Rectal smooth muscle tissue (tissue), 1 donor: ENCODE data around the gene PKP4.
"Not testable (repeated sequence)": the region's sequence is repeated elsewhere in the genome, so short reads cannot be mapped to it uniquely, and the experiment has no call there.

Source experiments
- H3K27ac ChIP-seq: one replicate; pipeline ENCODE4 v1.7.0; 2013; ENCODE audit warnings: low read depth, low read length, inconsistent platforms
- H3K27me3 ChIP-seq: one replicate; pipeline ENCODE4 v1.7.0; 2013; ENCODE audit warnings: low read length; ENCODE audit not compliant: control insufficient read depth, insufficient read depth
- H3K36me3 ChIP-seq: one replicate; pipeline ENCODE4 v1.7.0; 2013; ENCODE audit warnings: low read length; ENCODE audit not compliant: control insufficient read depth, insufficient read depth
- H3K4me1 ChIP-seq: one replicate; pipeline ENCODE4 v1.7.0; 2013; ENCODE audit warnings: low read length; ENCODE audit not compliant: control insufficient read depth, insufficient read depth
- H3K4me3 ChIP-seq: one replicate; pipeline ENCODE4 v1.7.0; 2013; ENCODE audit warnings: low read length
- H3K9ac ChIP-seq: one replicate; pipeline ENCODE4 v1.7.0; 2013; ENCODE audit warnings: low read length

PKP4 gene, protein sequence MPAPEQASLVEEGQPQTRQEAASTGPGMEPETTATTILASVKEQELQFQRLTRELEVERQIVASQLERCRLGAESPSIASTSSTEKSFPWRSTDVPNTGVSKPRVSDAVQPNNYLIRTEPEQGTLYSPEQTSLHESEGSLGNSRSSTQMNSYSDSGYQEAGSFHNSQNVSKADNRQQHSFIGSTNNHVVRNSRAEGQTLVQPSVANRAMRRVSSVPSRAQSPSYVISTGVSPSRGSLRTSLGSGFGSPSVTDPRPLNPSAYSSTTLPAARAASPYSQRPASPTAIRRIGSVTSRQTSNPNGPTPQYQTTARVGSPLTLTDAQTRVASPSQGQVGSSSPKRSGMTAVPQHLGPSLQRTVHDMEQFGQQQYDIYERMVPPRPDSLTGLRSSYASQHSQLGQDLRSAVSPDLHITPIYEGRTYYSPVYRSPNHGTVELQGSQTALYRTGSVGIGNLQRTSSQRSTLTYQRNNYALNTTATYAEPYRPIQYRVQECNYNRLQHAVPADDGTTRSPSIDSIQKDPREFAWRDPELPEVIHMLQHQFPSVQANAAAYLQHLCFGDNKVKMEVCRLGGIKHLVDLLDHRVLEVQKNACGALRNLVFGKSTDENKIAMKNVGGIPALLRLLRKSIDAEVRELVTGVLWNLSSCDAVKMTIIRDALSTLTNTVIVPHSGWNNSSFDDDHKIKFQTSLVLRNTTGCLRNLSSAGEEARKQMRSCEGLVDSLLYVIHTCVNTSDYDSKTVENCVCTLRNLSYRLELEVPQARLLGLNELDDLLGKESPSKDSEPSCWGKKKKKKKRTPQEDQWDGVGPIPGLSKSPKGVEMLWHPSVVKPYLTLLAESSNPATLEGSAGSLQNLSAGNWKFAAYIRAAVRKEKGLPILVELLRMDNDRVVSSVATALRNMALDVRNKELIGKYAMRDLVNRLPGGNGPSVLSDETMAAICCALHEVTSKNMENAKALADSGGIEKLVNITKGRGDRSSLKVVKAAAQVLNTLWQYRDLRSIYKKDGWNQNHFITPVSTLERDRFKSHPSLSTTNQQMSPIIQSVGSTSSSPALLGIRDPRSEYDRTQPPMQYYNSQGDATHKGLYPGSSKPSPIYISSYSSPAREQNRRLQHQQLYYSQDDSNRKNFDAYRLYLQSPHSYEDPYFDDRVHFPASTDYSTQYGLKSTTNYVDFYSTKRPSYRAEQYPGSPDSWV

DNA sequence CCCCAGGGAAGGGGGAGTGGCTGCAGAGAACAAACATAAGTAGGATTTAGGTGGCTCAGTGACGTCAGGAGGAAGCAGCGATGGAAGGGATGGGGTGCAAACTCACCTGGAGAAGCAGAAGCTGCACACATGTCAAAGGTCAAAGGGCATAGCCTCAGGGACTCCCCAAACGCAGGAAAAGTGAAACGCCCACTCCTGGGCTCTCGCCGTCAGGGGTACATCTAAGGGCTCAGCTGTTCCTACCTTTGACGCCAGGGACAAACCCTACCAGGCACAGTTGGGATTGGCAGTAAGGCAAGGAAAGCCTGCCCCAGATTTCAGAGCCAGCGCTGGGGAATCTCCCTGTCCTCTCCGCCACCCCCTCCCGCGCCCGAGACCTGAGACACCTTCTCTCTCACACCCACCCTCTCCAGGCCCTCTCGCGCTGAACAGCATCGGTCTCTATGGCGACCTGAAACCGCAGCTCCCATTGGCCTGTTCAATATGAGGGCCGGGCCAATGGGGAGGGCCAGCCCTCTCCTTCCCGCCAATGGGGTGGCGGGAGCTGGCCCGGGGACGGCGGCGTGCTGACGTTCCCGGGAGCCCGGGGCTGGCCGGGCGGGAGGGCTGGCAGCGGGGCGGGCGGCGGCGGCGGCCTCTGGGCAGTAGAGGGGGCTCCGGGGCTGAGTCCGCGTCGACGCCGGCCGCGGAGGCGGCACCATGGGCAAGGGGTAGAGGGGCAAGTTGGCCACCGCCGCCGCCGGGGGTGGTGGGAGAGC lies at the start of gene PKP4, which contains the start of gene CCDC148:
PKP4 (plus strand) TSS at position 644 of the 758 bp plus-strand sequence. CDS start 76,233 bp downstream, outside the sequence.
CCDC148 (minus strand) TSS at position 445 of the 758 bp plus-strand sequence; CDS start at position 131, 314 bp downstream.
- Histone ChIP-seq H3K27me3 (no peaks in the 10 kb centered on the region), H3K9ac (peak within 1 kb of the TSS; percentile 38), H3K4me1 (no peaks in the 10 kb centered on the region), H3K27ac (peak within 1 kb of the TSS; percentile 80), H3K4me3 (peak within 1 kb of the TSS; percentile 95), H3K36me3 (no peaks in the 10 kb centered on the region)

DNA sequence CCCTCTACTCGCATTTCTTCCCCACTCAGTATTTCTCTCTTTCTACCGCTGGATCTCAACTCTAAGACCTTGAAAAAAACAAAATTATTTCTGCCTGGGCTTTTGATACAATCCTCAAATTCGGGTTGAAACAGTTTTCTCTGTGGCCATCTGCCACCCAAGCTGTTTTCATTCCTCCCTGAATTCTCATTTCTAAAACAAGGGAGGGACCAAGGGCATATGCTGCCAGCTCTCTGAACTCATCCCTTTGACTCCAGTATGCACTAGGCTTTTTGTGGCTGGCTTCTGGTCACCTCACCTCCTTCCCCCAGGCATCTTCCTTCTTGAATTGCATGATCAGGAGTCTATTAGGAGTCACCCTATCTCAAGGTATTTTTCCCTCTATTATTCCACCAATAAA lies 49.7 kb upstream of the PKP4 start:
- Histone ChIP-seq H3K36me3 (no peaks in the 10 kb centered on the region), H3K9ac (no peak overlapping the region), H3K27me3 (no peaks in the 10 kb centered on the region), H3K4me1 (no peaks in the 10 kb centered on the region), H3K27ac (no peak overlapping the region), H3K4me3 (no peak overlapping the region)

DNA sequence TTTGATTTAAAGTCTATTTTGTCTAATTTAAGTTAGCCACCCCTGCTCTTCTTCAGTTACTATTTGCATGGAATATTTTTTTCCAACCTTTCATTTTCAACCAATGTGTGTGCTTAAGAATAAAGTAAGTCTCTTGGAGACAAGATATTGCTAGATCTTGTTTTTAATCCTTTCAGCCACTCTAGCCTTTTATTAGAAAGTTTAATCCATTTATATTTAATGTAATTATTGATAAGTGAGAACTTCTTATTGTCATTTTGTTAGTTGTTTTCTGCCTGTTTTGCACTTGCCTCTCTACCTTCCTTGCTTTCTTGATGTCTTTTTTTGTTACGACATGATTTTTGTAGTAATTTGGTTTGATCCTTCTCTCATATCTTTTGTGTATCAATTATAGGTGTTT lies 46.6 kb upstream of the PKP4 start:
- H3K36me3 ChIP-seq, result no peaks in the 10 kb centered on the region
- no peak overlapping the region for H3K27ac ChIP-seq
- no peaks in the 10 kb centered on the region for H3K27me3 ChIP-seq
- H3K4me3 ChIP-seq, result no peak overlapping the region
- no peaks in the 10 kb centered on the region for H3K4me1 ChIP-seq
- no peak overlapping the region for H3K9ac ChIP-seq

DNA sequence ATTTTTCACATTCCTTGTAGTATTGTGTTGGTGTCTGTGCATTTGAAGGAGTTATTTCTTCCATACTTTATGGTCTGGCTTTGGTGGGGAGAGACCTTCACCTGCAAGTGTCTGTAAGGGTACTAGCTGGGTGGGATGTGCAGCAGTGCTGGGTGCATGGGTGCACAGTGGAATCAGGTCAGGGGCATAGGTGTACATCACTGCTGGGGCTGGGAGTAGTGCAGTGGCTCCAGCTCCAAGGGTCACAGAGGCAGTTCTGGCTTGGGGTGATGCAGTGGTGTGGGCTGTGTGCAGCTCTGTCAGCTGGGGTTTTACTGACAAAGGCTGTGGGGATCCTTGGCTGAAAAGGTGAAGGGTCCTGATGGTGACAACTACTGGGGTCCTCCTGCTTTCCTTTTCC lies 45.0 kb upstream of the PKP4 start:
- no peak overlapping the region for H3K9ac ChIP-seq
- H3K27me3 ChIP-seq, result no peaks in the 10 kb centered on the region
- no peaks in the 10 kb centered on the region for H3K36me3 ChIP-seq
- H3K4me1 ChIP-seq, result no peaks in the 10 kb centered on the region
- H3K4me3 ChIP-seq, result no peak overlapping the region
- no peak overlapping the region for H3K27ac ChIP-seq

DNA sequence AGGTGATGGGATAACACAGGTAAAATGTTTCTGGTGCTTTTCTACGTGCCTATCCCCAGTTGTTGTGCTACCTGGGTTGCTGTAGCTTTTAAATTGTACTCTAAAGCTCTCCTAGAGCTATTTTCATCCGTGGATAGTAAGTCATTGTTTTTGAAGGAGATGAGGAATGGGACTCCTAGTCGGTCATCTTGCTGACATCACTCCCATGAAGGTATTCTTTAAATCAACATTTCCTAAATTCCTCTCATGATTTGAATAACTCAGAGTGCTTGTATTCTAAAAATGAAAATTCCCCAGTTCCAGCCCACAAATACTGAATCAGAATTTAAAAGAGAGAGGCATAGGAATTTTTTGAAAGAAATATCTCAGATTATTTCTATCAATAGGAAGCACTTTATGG lies 44.5 kb upstream of the PKP4 start:
- no peak overlapping the region for H3K4me3 ChIP-seq
- H3K9ac ChIP-seq, result no peak overlapping the region
- no peak overlapping the region for H3K27ac ChIP-seq
- H3K27me3 ChIP-seq, result no peaks in the 10 kb centered on the region
- H3K4me1 ChIP-seq, result no peaks in the 10 kb centered on the region
- H3K36me3 ChIP-seq, result no peaks in the 10 kb centered on the region

DNA sequence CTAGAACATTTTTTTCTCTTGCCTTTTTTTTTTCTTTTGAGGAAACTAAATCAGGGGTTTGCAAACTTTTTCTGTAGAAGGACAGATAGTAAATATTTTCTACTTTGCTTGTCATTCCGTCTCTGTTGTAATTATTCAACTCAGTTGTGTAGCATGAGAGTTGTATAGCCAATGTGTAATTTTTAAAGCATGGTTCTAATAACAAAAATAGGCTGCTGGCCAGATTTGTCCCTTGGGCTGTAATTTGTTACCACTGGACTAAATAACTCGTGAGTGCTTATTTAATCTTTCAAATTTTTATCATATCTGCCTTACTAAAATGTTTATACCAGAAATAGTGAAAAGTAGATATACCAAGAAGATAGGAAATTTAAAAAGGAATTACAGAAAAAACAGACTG lies 43.2 kb upstream of the PKP4 start:
- Histone ChIP-seq H3K27ac (no peak overlapping the region), H3K27me3 (no peaks in the 10 kb centered on the region), H3K9ac (no peak overlapping the region), H3K4me3 (no peak overlapping the region), H3K4me1 (no peaks in the 10 kb centered on the region), H3K36me3 (no peaks in the 10 kb centered on the region)

DNA sequence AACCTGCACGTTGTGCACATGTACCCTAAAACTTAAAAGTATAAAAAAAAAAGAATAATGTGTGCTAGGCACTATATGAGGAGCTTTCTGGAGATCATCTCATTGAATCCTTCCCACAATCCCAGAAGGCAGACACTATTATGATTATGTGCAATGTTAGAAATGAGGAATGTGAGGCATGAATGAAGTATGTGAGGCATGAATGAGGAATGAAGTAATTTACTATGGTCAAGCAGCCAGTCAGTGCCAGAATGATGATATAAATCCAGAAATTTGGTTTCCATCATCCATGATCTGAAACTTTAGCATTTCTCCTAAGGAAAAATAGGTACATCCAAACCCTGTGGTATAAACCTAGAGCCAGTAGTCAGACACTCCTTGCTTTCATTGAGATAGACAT lies 42.2 kb upstream of the PKP4 start:
- no peaks in the 10 kb centered on the region for H3K4me1 ChIP-seq

DNA sequence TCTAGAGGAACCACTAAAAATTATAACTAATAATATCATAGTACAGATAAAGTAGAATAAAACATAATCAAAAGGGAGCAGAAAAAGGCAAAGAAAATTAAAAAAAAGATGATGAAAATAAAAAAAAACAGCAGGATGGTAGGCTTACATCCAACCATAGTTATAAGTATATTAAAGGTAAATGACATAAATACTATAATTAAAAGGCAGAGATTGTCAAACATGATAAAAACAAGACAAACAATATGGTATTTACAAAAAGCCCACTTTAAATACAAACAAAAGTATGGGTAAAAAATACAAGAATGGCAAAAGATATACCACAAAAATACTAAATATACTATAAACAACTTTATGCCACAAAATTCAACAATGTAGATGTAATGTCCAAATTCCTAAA lies 24.6 kb upstream of the PKP4 start:
- Histone ChIP-seq H3K4me1 (no peaks in the 10 kb centered on the region), H3K36me3 (no peaks in the 10 kb centered on the region), H3K4me3 (no peak overlapping the region), H3K27me3 (no peaks in the 10 kb centered on the region), H3K27ac (no peak overlapping the region), H3K9ac (no peak overlapping the region)

More for the DNA sequence above, 42.2 kb upstream of the PKP4 start:
- H3K9ac ChIP-seq, result no peak overlapping the region
- no peak overlapping the region for H3K4me3 ChIP-seq
- no peak overlapping the region for H3K27ac ChIP-seq
- no peaks in the 10 kb centered on the region for H3K27me3 ChIP-seq
- no peaks in the 10 kb centered on the region for H3K36me3 ChIP-seq

DNA sequence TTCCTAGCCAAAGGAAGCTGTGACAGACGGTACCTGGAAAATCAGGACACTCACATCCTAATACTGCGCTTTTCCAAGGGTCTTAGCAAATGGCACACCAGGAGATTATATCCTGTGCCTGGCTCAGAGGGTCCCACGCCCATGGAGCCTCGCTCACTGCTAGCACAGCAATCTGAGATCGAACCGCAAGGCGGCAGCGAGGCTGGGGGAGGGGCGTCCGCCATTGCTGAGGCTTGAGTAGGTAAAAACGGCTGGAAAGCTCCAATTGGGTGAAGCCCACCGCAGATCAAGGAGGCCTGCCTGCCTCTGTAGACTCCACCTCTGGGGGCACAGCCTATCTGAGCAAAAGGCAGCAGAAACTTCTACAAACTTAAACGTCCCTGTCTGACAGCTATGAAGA lies 23.0 kb upstream of the PKP4 start:
- not testable (repeated sequence) for H3K9ac ChIP-seq, H3K4me3 ChIP-seq, H3K4me1 ChIP-seq, H3K36me3 ChIP-seq, H3K27me3 ChIP-seq, H3K27ac ChIP-seq

DNA sequence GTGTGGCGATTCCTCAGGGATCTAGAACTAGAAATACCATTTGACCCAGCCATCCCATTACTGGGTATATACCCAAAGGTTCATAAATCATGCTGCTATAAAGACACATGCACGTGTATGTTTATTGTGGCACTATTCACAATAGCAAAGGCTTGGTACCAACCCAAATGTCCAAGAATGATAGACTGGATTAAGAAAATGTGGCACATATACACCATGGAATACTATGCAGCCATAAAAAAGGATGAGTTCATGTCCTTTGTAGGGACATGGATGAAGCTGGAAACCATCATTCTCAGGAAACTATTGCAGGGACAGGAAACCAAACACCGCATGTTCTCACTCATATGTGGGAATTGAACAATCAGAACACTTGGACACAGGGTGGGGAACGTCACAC lies 17.7 kb upstream of the PKP4 start:
- not testable (repeated sequence) for H3K4me3 ChIP-seq, H3K27me3 ChIP-seq, H3K4me1 ChIP-seq, H3K9ac ChIP-seq, H3K27ac ChIP-seq, H3K36me3 ChIP-seq

DNA sequence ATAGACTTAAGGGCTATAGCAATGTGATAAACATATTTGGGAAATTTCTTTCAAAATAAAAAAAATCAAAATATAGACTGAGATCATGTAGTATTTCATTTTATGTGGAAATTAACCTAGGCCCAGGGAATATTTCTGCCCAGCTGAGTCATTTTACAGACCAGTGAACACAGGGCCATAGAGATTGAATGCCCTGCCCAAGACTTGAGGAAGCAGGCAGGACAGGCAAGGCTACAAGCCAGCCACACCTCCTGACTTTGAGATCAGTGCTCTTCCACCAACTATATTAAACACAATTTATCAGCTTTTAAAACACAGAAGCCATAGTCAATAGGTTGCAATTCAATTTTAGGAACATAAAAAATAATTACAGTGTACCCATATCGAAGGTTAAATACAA lies 13.1 kb upstream of the PKP4 start:
- Histone ChIP-seq H3K4me3 (no peak overlapping the region), H3K9ac (no peak overlapping the region), H3K36me3 (no peaks in the 10 kb centered on the region), H3K27ac (no peak overlapping the region), H3K27me3 (no peaks in the 10 kb centered on the region), H3K4me1 (no peaks in the 10 kb centered on the region)
